K562 (cell line): ENCODE measurements around the gene MBIP. TPM values are rescaled to one million over a fixed set of nuclear protein-coding genes. Genes with fewer than 3 reads are reported as not detected.

Source experiments
- ATAC-seq: fragments of 200-7000 bp; cut with Tn5 transposase; 3 replicates; pipeline ENCODE4 v1.9.1; 2020; ENCODE audit warnings: moderate library complexity
- BruUV-seq: library from RNA; stranded (reverse); fragments of 400-500 nt; replicated peaks from 2 replicates; lab custom pipeline; 2021; lab: Mats Ljungman, UMichigan
- CTCF ChIA-PET: fragments of 300-600 bp; formaldehyde crosslinking; extraction: SDS; loops from one replicate; lab custom pipeline; 2021; ENCODE audit warnings: low intra/inter-chr PET ratio; lab: Yijun Ruan, JAX
- POLR2A ChIA-PET: fragments of 300-600, 350-650 bp; sonication (Branson Sonifier 250); formaldehyde crosslinking; extraction: SDS; loops from one replicate; lab custom pipeline; 2021; ENCODE audit warnings: antibody characterized with exemption, inconsistent platforms; lab: Yijun Ruan, JAX
- DNase-seq, 4 experiments: peaks; one replicate each; pipeline versions ENCODE4 v3.0.0 to v3.0.0-alpha.2; 2011 to 2018; ENCODE audit warnings: low spot score in 3 of 4, mixed read lengths in 3 of 4; ENCODE audit errors: extremely low read depth in 1 of 4
- FAIRE-seq: peaks from 2 replicates; lab custom pipeline; 2011; peaks lifted over from hg19 to GRCh38; lab: Jason Lieb, UNC
- H2AFZ ChIP-seq: 2 replicates; pipeline ENCODE4 v1.6.0; 2011; ENCODE audit warnings: low read depth, low read length, control low read depth, inconsistent platforms
- H3K27ac ChIP-seq: fragments of 200-600 bp; 3 replicates; pipeline ENCODE4 v1.8.0; 2011; ENCODE audit warnings: low read depth, mild to moderate bottlenecking, control low read depth, inconsistent platforms, low read length, moderate library complexity, mixed read lengths; ENCODE audit errors: extremely low read depth
- H3K27me3 ChIP-seq, 2 experiments: fragments of 300-600 bp in 1 of 2; 2 replicates in 1 of 2; 3 replicates in 1 of 2; pipeline versions ENCODE4 v1.6.0 to v1.8.0; 2011; ENCODE audit warnings: inconsistent platforms in 2 of 2, low read length in 2 of 2, mild to moderate bottlenecking in 1 of 2, mixed read lengths in 1 of 2, moderate library complexity in 1 of 2; ENCODE audit not compliant: control insufficient read depth in 2 of 2, insufficient read depth in 2 of 2
- H3K36me3 ChIP-seq: fragments of 300-600 bp; 3 replicates; pipeline ENCODE4 v1.8.0; 2011; ENCODE audit warnings: mild to moderate bottlenecking, low read length, inconsistent platforms; ENCODE audit not compliant: control insufficient read depth, insufficient read depth
- H3K4me1 ChIP-seq, 2 experiments: fragments of 200-600 bp in 1 of 2; replicated peaks in 1 of 2; 2 replicates in 1 of 2; 3 replicates in 1 of 2; pipeline versions ENCODE4 v1.5.1 to v1.8.0; 2011; ENCODE audit warnings: inconsistent platforms in 2 of 2, low read length in 2 of 2, mild to moderate bottlenecking in 1 of 2, mixed read lengths in 1 of 2, moderate library complexity in 1 of 2; ENCODE audit not compliant: control insufficient read depth in 2 of 2, insufficient read depth in 2 of 2
- H3K4me2 ChIP-seq: 2 replicates; pipeline ENCODE4 v1.6.1; 2011; ENCODE audit warnings: low read length, control low read depth, inconsistent platforms, mixed read lengths; ENCODE audit not compliant: insufficient read depth
- H3K4me3 ChIP-seq: fragments of 200-600 bp; sonication (generic), shearing (Covaris generic); 2 replicates; pipeline ENCODE4 v1.5.1; 2016; ENCODE audit warnings: control low read depth, inconsistent platforms
- H3K79me2 ChIP-seq: fragments of 200-600 bp; 3 replicates; pipeline ENCODE4 v1.8.0; 2011; ENCODE audit warnings: low read length, inconsistent platforms; ENCODE audit not compliant: control insufficient read depth, insufficient read depth
- H3K9ac ChIP-seq, 2 experiments: 2 replicates each; pipeline versions ENCODE4 v1.6.0 to v1.6.1; 2011; ENCODE audit warnings: low read depth in 2 of 2, low read length in 2 of 2, control low read depth in 1 of 2, inconsistent platforms in 1 of 2, mild to moderate bottlenecking in 1 of 2, mixed read lengths in 1 of 2; ENCODE audit not compliant: insufficient read depth in 1 of 2
- H3K9me1 ChIP-seq: one replicate; pipeline ENCODE4 v1.6.0; 2011; ENCODE audit warnings: inconsistent platforms, mild to moderate bottlenecking, low read length, moderate library complexity; ENCODE audit not compliant: control insufficient read depth, insufficient read depth
- H3K9me3 ChIP-seq: replicated peaks from 2 replicates; pipeline ENCODE4 v1.5.1; 2011; ENCODE audit warnings: low read depth, low read length, inconsistent platforms; ENCODE audit not compliant: control insufficient read depth, insufficient read depth
- H4K20me1 ChIP-seq: replicated peaks from 2 replicates; pipeline ENCODE4 v1.6.1; 2011; ENCODE audit warnings: low read length, inconsistent platforms, mixed read lengths; ENCODE audit not compliant: control insufficient read depth, insufficient read depth
- CHCHD3 ChIP-seq: fragments of 250-450 bp; sonication (Bioruptor Pico); IDR thresholded peaks from 2 replicates; pipeline ENCODE4 v2.1.2; 2022; ENCODE audit warnings: mild to moderate bottlenecking
- DNMT1 ChIP-seq: fragments of 450-650 bp; IDR thresholded peaks from 2 replicates; pipeline ENCODE4 v1.6.1; 2016; ENCODE audit warnings: antibody characterized with exemption, mild to moderate bottlenecking
- FOXP1 ChIP-seq: sonication (generic); formaldehyde crosslinking; IDR thresholded peaks from 2 replicates; pipeline ENCODE4 v1.8.0; 2022; ENCODE audit warnings: mild to moderate bottlenecking, missing genetic modification reagents
- NFYB ChIP-seq: IDR thresholded peaks from 2 replicates; pipeline ENCODE4 v1.6.1; 2011; ENCODE audit warnings: mild to moderate bottlenecking, moderate library complexity; ENCODE audit not compliant: insufficient read length; ENCODE audit errors: extremely low read depth
- PHB2 ChIP-seq: fragments of 450-650 bp; IDR thresholded peaks from 2 replicates; pipeline ENCODE4 v1.6.1; 2017; ENCODE audit warnings: low read depth
- YY1 ChIP-seq, 3 experiments: IDR thresholded peaks; 2 replicates each; pipeline ENCODE4 v1.6.1; 2011; ENCODE audit warnings: low read length in 2 of 3, mild to moderate bottlenecking in 2 of 3, moderate library complexity in 2 of 3, borderline replicate concordance in 1 of 3, control low read depth in 1 of 3, low read depth in 1 of 3; ENCODE audit not compliant: insufficient read depth in 3 of 3, insufficient replicate concordance in 2 of 3, control insufficient read depth in 1 of 3, insufficient read length in 1 of 3; ENCODE audit errors: extremely low read depth in 1 of 3
- WGBS: fragments of 100-300 bp; shearing (Covaris generic); methylation state at CpG from one replicate; pipeline ENCODE4 v1.1.6; 2016; ENCODE audit warnings: low coverage, mixed read lengths; ENCODE audit not compliant: insufficient coverage; ENCODE audit errors: missing lambda C conversion rate; 5-methylcytosine and 5-hydroxymethylcytosine counted together
- in situ Hi-C: fragments of 300-500 bp; cut with MboI; formaldehyde crosslinking; loops from 4 replicates; pipeline ENCODE4 v1.15.0; 2018; ENCODE audit warnings: inconsistent platforms, mixed read lengths
- intact Hi-C: fragments of 100-400 bp; cut with micrococcal nuclease; formaldehyde crosslinking; loops from 2 replicates; pipeline ENCODE4 v1.14.2; 2022
- polyA plus RNA-seq, 8 experiments: library from polyadenylated mRNA; depleted of rRNA in 4 of 8; stranded (reverse) in 5 of 8; unstranded in 3 of 8; fragments of >200 nt; fragmentation: Nextera tagmentation in 2 of 8; fragmentation: Illumina TruSeq in 1 of 8; extraction: Ambion mirVana in 2 of 8; extraction: Trizol in 1 of 8; gene quantifications; 2 replicates each; pipeline versions ENCODE4 v1.2.1 to v1.2.3, GENCODE V29; 2011 to 2014; ENCODE audit warnings: inconsistent platforms in 1 of 8, missing spikeins in 1 of 8
- total RNA-seq, 7 experiments: library from RNA; depleted of rRNA in 6 of 7; stranded (reverse); fragments of >200 nt in 6 of 7; fragmentation: Illumina TruSeq in 2 of 7; extraction: Trizol in 2 of 7; gene quantifications; 2 replicates each; pipeline versions ENCODE4 v1.2.1 to v1.2.3, GENCODE V29; 2011 to 2021; ENCODE audit warnings: low replicate concordance in 1 of 7
- TF ChIP-seq, protein P1 (sequence below): sonication (generic); formaldehyde crosslinking; IDR thresholded peaks from 2 replicates; pipeline ENCODE4 v1.5.0; 2020; ENCODE audit warnings: missing genetic modification reagents
- TF ChIP-seq, protein P2 (sequence below): fragments of 250-450 bp; sonication (Bioruptor Pico); IDR thresholded peaks from 2 replicates; pipeline ENCODE4 v1.8.0; 2021; ENCODE audit warnings: moderate library complexity, mild to moderate bottlenecking, inconsistent platforms

The MBIP gene
- total and polyA plus RNA-seq, 9 of the 15 experiments (the other 6 are each of a cell fraction or from before 2014, with no cell fraction given): 8.4 to 31.1 (median 19.4) TPM

DNA sequence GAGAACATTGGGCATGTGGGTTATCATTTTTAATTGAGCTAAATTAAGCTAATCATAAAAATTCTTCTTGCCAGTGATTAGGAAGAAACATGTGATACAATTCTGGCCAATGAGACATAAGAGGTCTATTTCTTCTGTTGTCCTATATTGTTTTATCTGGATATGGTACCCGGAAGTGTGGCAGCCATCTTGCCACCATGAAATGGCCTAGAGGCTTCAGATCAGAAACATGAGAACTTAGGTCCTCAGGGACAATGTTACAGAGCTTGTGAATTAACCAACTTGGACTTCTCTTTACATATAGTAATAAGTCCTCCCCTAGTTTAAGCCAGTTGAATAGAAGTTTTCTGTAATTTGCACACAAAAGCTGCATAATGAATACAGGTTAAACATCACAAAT is 30.5 kb downstream of the MBIP start:
- Histone ChIP-seq H3K4me3 (no peak overlapping the region), H3K79me2 (no peaks in the 10 kb centered on the region), H3K36me3 (no peaks in the 10 kb centered on the region), H3K9me1 (no peaks in the 10 kb centered on the region), H3K27me3 (no peaks in the 10 kb centered on the region), H3K4me1 (peaks cover 0 to 18% of the 10 kb centered on the region in 2 experiments; a peak in 2 of 5 replicates), H3K9me3 (no peaks in the 10 kb centered on the region), H2AFZ (no peak overlapping the region), H3K9ac (no peak overlapping the region), H4K20me1 (no peaks in the 10 kb centered on the region), H3K4me2 (no peak overlapping the region), H3K27ac (no peak overlapping the region)
- ChIA-PET CTCF (no interaction called here), POLR2A (interaction anchor here (0.9 kb wide), 1 partner anchor 10 kb away, joined by 3 read pairs; no protein-coding TSS in a partner anchor)
- 75% methylated on average over 1 of the region's 1 CpG for WGBS
- DNase-seq (no peak), ATAC-seq (no peak), FAIRE-seq (no peak)
- in situ Hi-C loops (no loop called here), intact Hi-C loops (no loop called here)
- TF ChIP-seq NFYB (no peak), DNMT1 (no peak), YY1 (IDR thresholded peaks at IDR 0.05; ENCODE audit: borderline replicate concordance in 1 of 3, control insufficient read depth in 1 of 3, extremely low read depth in 1 of 3, insufficient read depth in 3 of 3, insufficient read length in 1 of 3, insufficient replicate concordance in 2 of 3, low read depth in 1 of 3, low read length in 2 of 3) (peak in 1 of 3 experiments; percentile 62), CHCHD3 (CRISPR knock-in tag) (no peak), PHB2 (no peak), FOXP1 (CRISPR knock-in tag) (no peak)
- TF ChIP-seq, protein P1, sequence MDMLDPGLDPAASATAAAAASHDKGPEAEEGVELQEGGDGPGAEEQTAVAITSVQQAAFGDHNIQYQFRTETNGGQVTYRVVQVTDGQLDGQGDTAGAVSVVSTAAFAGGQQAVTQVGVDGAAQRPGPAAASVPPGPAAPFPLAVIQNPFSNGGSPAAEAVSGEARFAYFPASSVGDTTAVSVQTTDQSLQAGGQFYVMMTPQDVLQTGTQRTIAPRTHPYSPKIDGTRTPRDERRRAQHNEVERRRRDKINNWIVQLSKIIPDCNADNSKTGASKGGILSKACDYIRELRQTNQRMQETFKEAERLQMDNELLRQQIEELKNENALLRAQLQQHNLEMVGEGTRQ (CRISPR knock-in tag): no peak
- TF ChIP-seq, protein P2, sequence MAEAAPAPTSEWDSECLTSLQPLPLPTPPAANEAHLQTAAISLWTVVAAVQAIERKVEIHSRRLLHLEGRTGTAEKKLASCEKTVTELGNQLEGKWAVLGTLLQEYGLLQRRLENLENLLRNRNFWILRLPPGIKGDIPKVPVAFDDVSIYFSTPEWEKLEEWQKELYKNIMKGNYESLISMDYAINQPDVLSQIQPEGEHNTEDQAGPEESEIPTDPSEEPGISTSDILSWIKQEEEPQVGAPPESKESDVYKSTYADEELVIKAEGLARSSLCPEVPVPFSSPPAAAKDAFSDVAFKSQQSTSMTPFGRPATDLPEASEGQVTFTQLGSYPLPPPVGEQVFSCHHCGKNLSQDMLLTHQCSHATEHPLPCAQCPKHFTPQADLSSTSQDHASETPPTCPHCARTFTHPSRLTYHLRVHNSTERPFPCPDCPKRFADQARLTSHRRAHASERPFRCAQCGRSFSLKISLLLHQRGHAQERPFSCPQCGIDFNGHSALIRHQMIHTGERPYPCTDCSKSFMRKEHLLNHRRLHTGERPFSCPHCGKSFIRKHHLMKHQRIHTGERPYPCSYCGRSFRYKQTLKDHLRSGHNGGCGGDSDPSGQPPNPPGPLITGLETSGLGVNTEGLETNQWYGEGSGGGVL (CRISPR knock-in tag): no peak
- BruUV-seq: no TSS peak
